SU-DHL-6 (cell line): ENCODE data around the gene SOCS7.

ENCODE experiments used
- H2AFZ ChIP-seq: fragments of 200-600 bp; sonication (generic); 2 replicates; pipeline ENCODE4 v1.6.1; 2014; ENCODE audit warnings: low read depth, mild to moderate bottlenecking, moderate library complexity, mixed read lengths, antibody characterized with exemption, low read length; ENCODE audit not compliant: severe bottlenecking
- H3F3A ChIP-seq: fragments of 200-600 bp; shearing (Covaris generic); 2 replicates; pipeline ENCODE4 v1.6.0; 2016; ENCODE audit warnings: antibody characterized with exemption, mild to moderate bottlenecking; ENCODE audit not compliant: insufficient read depth
- H3K27ac ChIP-seq: fragments of 200-600 bp; sonication (generic); 2 replicates; pipeline ENCODE4 v1.5.1; 2016; ENCODE audit warnings: low read depth, mild to moderate bottlenecking, low read length, moderate library complexity, mixed read lengths
- H3K27me3 ChIP-seq: fragments of 200-600 bp; sonication (generic), shearing (Covaris generic); 2 replicates; pipeline ENCODE4 v1.6.0; 2014; ENCODE audit warnings: mild to moderate bottlenecking, low read length
- H3K36me3 ChIP-seq: fragments of 200-600 bp; sonication (generic); 2 replicates; pipeline ENCODE4 v1.6.1; 2014; ENCODE audit warnings: mild to moderate bottlenecking, low read length, mixed read lengths
- H3K4me2 ChIP-seq: fragments of 300-600, 200-600 bp; shearing (Covaris generic), sonication (generic); 2 replicates; pipeline ENCODE4 v1.6.0; 2014; ENCODE audit warnings: low read length, low read depth, mild to moderate bottlenecking; ENCODE audit not compliant: poor library complexity, severe bottlenecking
- H3K4me3 ChIP-seq: fragments of 200-600 bp; sonication (generic); 2 replicates; pipeline ENCODE4 v1.5.1; 2014; ENCODE audit warnings: antibody characterized with exemption, low read length, mild to moderate bottlenecking, mixed read lengths; ENCODE audit not compliant: insufficient read depth, poor library complexity, severe bottlenecking
- H3K79me2 ChIP-seq: fragments of 200-600 bp; sonication (generic); 2 replicates; pipeline ENCODE4 v1.6.1; 2014; ENCODE audit warnings: mild to moderate bottlenecking, low read length, moderate library complexity; ENCODE audit not compliant: insufficient read depth
- H3K9ac ChIP-seq: fragments of 200-600 bp; sonication (generic); 2 replicates; pipeline ENCODE4 v1.7.0; 2014; ENCODE audit warnings: mild to moderate bottlenecking, low read length
- H3K9me2 ChIP-seq: fragments of 200-600 bp; sonication (generic); replicated peaks from 2 replicates; pipeline ENCODE4 v1.6.1; 2014; ENCODE audit warnings: low read length; ENCODE audit not compliant: insufficient read depth
- H3K9me3 ChIP-seq: fragments of 200-600 bp; sonication (generic); 2 replicates; pipeline ENCODE4 v1.6.1; 2014; ENCODE audit warnings: low read length, mixed read lengths; ENCODE audit not compliant: insufficient read depth
- H4K20me1 ChIP-seq: fragments of 200-600 bp; sonication (generic); 2 replicates; pipeline ENCODE4 v1.6.1; 2014; ENCODE audit warnings: low read depth, mild to moderate bottlenecking, antibody characterized with exemption, low read length, moderate library complexity, mixed read lengths
- EZH2phosphoT487 ChIP-seq: fragments of 200-600 bp; sonication (generic), shearing (Covaris generic); conservative IDR thresholded peaks from 2 replicates; pipeline ENCODE4 v1.6.1; 2018; ENCODE audit warnings: mild to moderate bottlenecking, antibody characterized with exemption, low read length, moderate library complexity, mixed read lengths
- TF ChIP-seq, protein P1 (sequence below): fragments of 200-600 bp; sonication (generic); IDR thresholded peaks from one replicate; pipeline ENCODE4 v1.5.1; 2017; ENCODE audit warnings: antibody characterized with exemption, mild to moderate bottlenecking, low read length, moderate library complexity; ENCODE audit not compliant: insufficient read depth, poor library complexity, severe bottlenecking

Gene SOCS7

DNA sequence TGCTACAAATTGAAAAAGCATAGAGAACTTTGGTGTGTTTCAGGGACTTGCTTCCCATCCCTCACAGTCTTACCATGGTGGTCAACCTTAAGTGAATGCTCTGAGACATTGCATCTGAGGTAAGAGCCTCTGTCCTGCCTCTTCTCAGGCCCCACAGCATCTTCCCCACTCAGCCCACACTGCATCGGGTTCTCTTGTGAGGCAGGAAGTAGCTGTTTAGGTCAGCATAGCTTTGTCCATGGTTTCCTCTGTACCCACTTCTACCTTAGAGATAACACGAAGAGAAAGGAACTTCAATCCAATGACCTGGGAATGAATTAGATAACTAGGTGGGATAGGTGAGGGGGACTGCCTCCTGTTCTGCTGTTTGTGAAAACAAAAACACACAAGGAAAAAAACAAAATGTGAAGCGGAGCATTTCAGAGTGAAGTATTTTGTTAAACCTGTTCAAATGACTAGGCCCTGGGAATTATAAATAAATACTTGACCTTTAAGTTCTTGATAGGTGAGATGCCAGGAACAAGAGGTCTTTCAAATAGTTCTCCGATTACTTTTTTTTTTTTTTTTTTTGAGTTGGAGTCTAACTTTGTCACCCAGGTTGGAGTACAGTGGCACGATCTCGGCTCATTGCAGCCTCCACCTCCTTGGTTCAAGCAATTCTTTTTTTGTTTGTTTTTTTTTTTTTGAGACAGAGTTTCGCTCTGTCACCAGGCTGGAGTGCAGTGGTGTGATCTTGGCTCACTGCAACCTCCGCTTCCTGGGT, 17.7 kb downstream of the SOCS7 start:
- no peaks in the 10 kb centered on the region for H3F3A ChIP-seq
- no peak overlapping the region for H3K27ac ChIP-seq
- H3K9me2 ChIP-seq: no peaks in the 10 kb centered on the region
- no peak overlapping the region for H2AFZ ChIP-seq
- no peak for TF ChIP-seq EZH2phosphoT487
- TF ChIP-seq, protein P1, sequence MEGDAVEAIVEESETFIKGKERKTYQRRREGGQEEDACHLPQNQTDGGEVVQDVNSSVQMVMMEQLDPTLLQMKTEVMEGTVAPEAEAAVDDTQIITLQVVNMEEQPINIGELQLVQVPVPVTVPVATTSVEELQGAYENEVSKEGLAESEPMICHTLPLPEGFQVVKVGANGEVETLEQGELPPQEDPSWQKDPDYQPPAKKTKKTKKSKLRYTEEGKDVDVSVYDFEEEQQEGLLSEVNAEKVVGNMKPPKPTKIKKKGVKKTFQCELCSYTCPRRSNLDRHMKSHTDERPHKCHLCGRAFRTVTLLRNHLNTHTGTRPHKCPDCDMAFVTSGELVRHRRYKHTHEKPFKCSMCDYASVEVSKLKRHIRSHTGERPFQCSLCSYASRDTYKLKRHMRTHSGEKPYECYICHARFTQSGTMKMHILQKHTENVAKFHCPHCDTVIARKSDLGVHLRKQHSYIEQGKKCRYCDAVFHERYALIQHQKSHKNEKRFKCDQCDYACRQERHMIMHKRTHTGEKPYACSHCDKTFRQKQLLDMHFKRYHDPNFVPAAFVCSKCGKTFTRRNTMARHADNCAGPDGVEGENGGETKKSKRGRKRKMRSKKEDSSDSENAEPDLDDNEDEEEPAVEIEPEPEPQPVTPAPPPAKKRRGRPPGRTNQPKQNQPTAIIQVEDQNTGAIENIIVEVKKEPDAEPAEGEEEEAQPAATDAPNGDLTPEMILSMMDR: no peak
- no peaks in the 10 kb centered on the region for H3K79me2 ChIP-seq
- no peaks in the 10 kb centered on the region for H3K27me3 ChIP-seq
- H3K4me2 ChIP-seq: no peak overlapping the region
- no peaks in the 10 kb centered on the region for H3K9me3 ChIP-seq
- H3K9ac ChIP-seq: no peak overlapping the region
- no peaks in the 10 kb centered on the region for H3K36me3 ChIP-seq
- H4K20me1 ChIP-seq: no peaks in the 10 kb centered on the region
- no peak overlapping the region for H3K4me3 ChIP-seq

DNA sequence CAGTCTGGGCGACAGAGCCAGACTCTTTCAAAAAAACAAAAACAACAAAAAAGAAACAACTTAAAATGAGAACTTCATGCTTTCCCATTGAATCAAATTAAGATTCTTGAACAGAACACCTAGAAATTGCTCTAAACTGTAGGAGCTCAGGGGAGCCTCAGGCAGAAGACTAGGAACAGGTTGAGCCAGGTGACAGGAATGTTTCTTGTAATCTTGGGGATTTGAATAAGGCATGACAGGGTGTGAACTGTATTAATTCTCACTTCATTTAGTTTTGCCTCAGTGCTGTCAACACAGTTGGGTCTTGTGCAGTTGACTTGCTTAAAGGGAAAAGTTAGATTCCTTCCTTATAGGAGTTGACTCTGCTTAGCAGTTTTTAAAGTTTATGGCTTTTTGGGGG, 27.8 kb downstream of the SOCS7 start:
- no peak overlapping the region for H3K9ac ChIP-seq
- H3F3A ChIP-seq: no peaks in the 10 kb centered on the region
- no peaks in the 10 kb centered on the region for H3K27me3 ChIP-seq
- H3K4me2 ChIP-seq: no peak overlapping the region
- no peaks in the 10 kb centered on the region for H3K79me2 ChIP-seq
- TF ChIP-seq EZH2phosphoT487: no peak
- TF ChIP-seq, protein P1: no peak
- no peak overlapping the region for H2AFZ ChIP-seq
- H4K20me1 ChIP-seq: no peaks in the 10 kb centered on the region
- H3K4me3 ChIP-seq: no peak overlapping the region
- no peak overlapping the region for H3K27ac ChIP-seq
- H3K9me2 ChIP-seq: no peaks in the 10 kb centered on the region
- H3K36me3 ChIP-seq: no peaks in the 10 kb centered on the region
- H3K9me3 ChIP-seq: no peaks in the 10 kb centered on the region

DNA sequence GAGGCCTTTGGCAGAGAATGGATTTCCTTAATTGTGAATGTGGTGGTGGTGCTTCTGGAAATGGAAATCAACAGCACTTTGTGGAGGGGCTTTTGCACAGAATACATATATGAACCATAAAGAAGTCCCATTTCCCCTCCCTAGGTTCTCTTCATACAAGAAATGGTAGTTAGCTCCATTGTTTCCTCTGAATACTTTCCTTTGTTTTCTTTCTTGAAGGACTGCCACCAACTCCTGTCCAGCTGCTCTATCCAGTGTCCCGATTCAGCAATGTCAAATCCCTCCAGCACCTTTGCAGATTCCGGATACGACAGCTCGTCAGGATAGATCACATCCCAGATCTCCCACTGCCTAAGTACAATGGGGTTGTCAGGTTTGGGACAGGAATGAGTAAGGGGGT, 43.4 kb downstream of the SOCS7 start:
- H3K9me2 ChIP-seq: no peaks in the 10 kb centered on the region
- no peaks in the 10 kb centered on the region for H3F3A ChIP-seq
- H3K9ac ChIP-seq: no peak overlapping the region
- no peaks in the 10 kb centered on the region for H3K36me3 ChIP-seq
- H3K4me3 ChIP-seq: no peak overlapping the region
- TF ChIP-seq, protein P1: no peak
- TF ChIP-seq EZH2phosphoT487: no peak
- H3K4me2 ChIP-seq: no peak overlapping the region
- H3K27me3 ChIP-seq: no peaks in the 10 kb centered on the region
- H4K20me1 ChIP-seq: no peaks in the 10 kb centered on the region
- H2AFZ ChIP-seq: no peak overlapping the region
- H3K79me2 ChIP-seq: no peaks in the 10 kb centered on the region
- no peak overlapping the region for H3K27ac ChIP-seq
- H3K9me3 ChIP-seq: no peaks in the 10 kb centered on the region
